ENCODE data around the gene TEKT5. TPM values are rescaled to one million over a fixed set of nuclear protein-coding genes. Genes with fewer than 3 reads are reported as not detected.
"Not testable (repeated sequence)": the region's sequence is repeated elsewhere in the genome, so short reads cannot be mapped to it uniquely, and the experiment has no call there.

TEKT5 gene
- total and polyA plus RNA-seq, 4 donors, result 0.13 to 0.92 TPM; not detected in 2

- peaks cover 5 to 29% (median 21%) of the 10 kb centered on the region in 4 donors for H3K4me1 ChIP-seq (ENCODE audit: control insufficient read depth in 4 of 4, insufficient read depth in 4 of 4, low read length in 3 of 4)
- no peak overlapping the region for H3K4me3 ChIP-seq (ENCODE audit: low read depth in 1 of 3, low read length in 3 of 3)
- H3K27me3 ChIP-seq (ENCODE audit: control insufficient read depth in 4 of 4, insufficient read depth in 4 of 4, low read length in 3 of 4), result no peaks in the 10 kb centered on the region
- no peaks in the 10 kb centered on the region for H3K36me3 ChIP-seq (ENCODE audit: control insufficient read depth in 4 of 4, insufficient read depth in 3 of 4, low read depth in 1 of 4, low read length in 3 of 4)
- H3K9me3 ChIP-seq (ENCODE audit: control insufficient read depth in 4 of 4, low read length in 3 of 4), result no peaks in the 10 kb centered on the region
- H3K9ac ChIP-seq (ENCODE audit: low read depth in 1 of 2, low read length in 2 of 2), result no peak overlapping the region
- DNase-seq (ENCODE audit: low spot score), result no peak
- 40% methylated on average over 4 of the region's 4 CpGs for WGBS
- peak overlapping the region in 1 of 2 donors; percentile 9 for H3K27ac ChIP-seq (ENCODE audit: low read depth in 1 of 2, low read length in 2 of 2)
- TF ChIP-seq RXRA (IDR thresholded peaks at IDR 0.05) (peak in 1 of 2 donors; percentile 25), REST (IDR thresholded peaks at IDR 0.05) (peak; percentile 21), ZBTB33 (IDR thresholded peaks at IDR 0.05) (no peak), FOXA2 (IDR thresholded peaks at IDR 0.05) (no peak), TAF1 (conservative IDR thresholded peaks at IDR 0.05) (no peak), SP1 (IDR thresholded peaks at IDR 0.05) (no peak), HNF4A (conservative IDR thresholded peaks at IDR 0.05) (peak; percentile 48 to 63), GABPA (IDR thresholded peaks at IDR 0.05 in 1 of 2, conservative IDR thresholded peaks at IDR 0.05 in 1 of 2) (no peak), JUND (IDR thresholded peaks at IDR 0.05) (no peak), HNF4G (IDR thresholded peaks at IDR 0.05) (no peak), ATF3 (IDR thresholded peaks at IDR 0.05) (no peak)
Observed at GRCh38 chr16:10741844-10742243, 47.1 kb upstream of the TEKT5 start.

GRCh38 chr16:10741249-10741648 is 46.5 kb upstream of the TEKT5 start:
- H3K27me3 ChIP-seq (ENCODE audit: control insufficient read depth in 4 of 4, insufficient read depth in 4 of 4, low read length in 3 of 4); H3K9me3 ChIP-seq (ENCODE audit: control insufficient read depth in 4 of 4, low read length in 3 of 4); H3K9ac ChIP-seq (ENCODE audit: low read depth in 1 of 2, low read length in 2 of 2); H3K36me3 ChIP-seq (ENCODE audit: control insufficient read depth in 4 of 4, insufficient read depth in 3 of 4, low read depth in 1 of 4, low read length in 3 of 4); H3K27ac ChIP-seq (ENCODE audit: low read depth in 1 of 2, low read length in 2 of 2); H3K4me3 ChIP-seq (ENCODE audit: low read depth in 1 of 3, low read length in 3 of 3); DNase-seq (ENCODE audit: low spot score): not testable (repeated sequence)
- H3K4me1 ChIP-seq (ENCODE audit: control insufficient read depth in 4 of 4, insufficient read depth in 4 of 4, low read length in 3 of 4), result peaks cover 5 to 31% (median 22%) of the 10 kb centered on the region in 4 donors
- WGBS, result 97% methylated on average over 10 of the region's 10 CpGs

GRCh38 chr16:10740845-10741208 is 46.1 kb upstream of the TEKT5 start:
- Histone ChIP-seq H3K9me3 (ENCODE audit: control insufficient read depth in 4 of 4, low read length in 3 of 4) (no peaks in the 10 kb centered on the region), H3K4me3 (ENCODE audit: low read depth in 1 of 3, low read length in 3 of 3) (no peak overlapping the region), H3K27ac (ENCODE audit: low read depth in 1 of 2, low read length in 2 of 2) (no peak overlapping the region), H3K36me3 (ENCODE audit: control insufficient read depth in 4 of 4, insufficient read depth in 3 of 4, low read depth in 1 of 4, low read length in 3 of 4) (no peaks in the 10 kb centered on the region), H3K9ac (ENCODE audit: low read depth in 1 of 2, low read length in 2 of 2) (no peak overlapping the region), H3K4me1 (ENCODE audit: control insufficient read depth in 4 of 4, insufficient read depth in 4 of 4, low read length in 3 of 4) (peaks cover 5 to 32% (median 22%) of the 10 kb centered on the region in 4 donors), H3K27me3 (ENCODE audit: control insufficient read depth in 4 of 4, insufficient read depth in 4 of 4, low read length in 3 of 4) (no peaks in the 10 kb centered on the region)
- 85% methylated on average over 2 of the region's 2 CpGs for WGBS
- no peak for TF ChIP-seq YY1 (IDR thresholded peaks at IDR 0.05)
- no peak for TF ChIP-seq TAF1 (conservative IDR thresholded peaks at IDR 0.05)
- TF ChIP-seq ZBTB33 (IDR thresholded peaks at IDR 0.05), result no peak
- TF ChIP-seq REST (IDR thresholded peaks at IDR 0.05), result no peak
- TF ChIP-seq SP1 (IDR thresholded peaks at IDR 0.05), result no peak
- TF ChIP-seq FOXA2 (IDR thresholded peaks at IDR 0.05), result no peak
- DNase-seq (ENCODE audit: low spot score), result no peak

All from liver (tissue), 9 donors.